Astrocyte of the hippocampus (primary cell): ENCODE results near the gene ZNF563.
A peak's percentile ranks its signal among the peaks of the same experiment; 100 is the strongest.

Experiments
- DNase-seq: peaks from one replicate; pipeline ENCODE4 v3.0.0; 2011; ENCODE audit warnings: low read depth, low spot score

The ZNF563 gene

DNA sequence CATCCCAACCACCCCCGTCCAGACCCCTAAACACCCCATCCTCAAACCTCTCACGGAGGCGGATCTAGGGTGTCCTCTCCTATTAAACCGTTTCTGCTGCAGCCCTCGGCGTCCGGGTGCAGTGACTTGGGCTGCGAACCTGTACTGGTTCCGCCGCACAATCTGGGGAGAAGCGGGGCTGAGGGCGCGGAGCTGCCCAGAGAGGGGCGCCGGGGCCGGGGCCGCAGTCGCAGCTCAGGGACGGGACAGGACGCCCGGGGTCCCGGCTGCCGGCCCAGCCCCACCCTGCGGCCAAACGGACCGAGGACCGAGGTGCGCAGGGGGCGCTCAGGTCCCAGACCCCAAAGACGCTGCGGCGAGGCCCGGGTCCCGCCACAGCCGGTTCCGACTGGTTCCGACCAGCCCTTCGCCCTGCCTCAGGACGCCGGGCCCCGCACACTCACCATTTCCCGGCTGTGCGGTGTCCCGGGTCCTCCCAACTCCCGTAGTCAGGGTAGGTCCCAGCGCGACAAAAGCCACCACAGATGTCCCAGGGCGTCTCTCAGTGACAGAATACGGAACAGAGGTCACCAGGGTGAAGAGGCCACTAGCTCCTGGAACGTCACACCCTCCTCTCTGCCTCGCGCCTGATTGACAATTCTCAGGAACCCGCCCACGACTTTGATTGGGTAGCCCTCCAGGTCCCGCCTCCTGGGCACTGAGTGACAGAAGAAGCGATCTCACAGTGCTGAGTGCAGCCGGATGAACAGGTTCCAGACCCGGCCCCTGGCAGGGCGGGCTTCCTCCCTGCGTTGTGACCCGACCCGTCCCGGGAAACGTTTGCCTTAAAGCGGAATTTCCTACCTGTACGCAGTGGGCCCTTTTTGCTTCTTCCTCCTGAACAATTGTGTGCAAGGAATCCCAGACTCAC lies 38.9 kb downstream of the ZNF563 start, which contains the start of gene ZNF44:
Gene ZNF44, minus strand, starts transcription at position 635 of the 910 bp plus-strand sequence. Its CDS starts 189 bp downstream, at position 446.
- peak; percentile 97 for DNase-seq

DNA sequence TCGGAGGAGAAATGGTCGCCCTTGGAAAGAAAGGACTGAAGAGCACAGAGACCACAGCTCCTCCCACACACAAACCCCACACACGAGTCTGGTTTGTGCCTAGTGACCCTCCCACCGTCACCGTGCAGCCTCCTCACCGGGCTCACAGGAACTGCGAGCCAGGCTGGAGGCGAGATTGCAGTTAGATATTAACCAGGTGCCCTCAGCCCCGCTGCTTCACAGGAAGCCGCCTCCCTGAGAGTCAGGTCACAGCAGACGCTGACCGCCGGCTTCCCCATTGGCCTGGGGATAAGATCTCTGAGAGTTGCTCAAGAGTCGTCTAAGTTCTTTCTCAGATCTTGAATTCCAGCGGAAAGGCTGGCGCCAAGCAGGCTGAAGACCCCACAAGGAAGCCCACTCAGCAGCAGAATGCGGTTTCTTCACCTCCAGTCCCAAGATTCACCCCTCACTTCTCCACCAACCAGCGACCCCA lies 39.6 kb downstream of the ZNF563 start:
- DNase-seq, result peak; percentile 78

DNA sequence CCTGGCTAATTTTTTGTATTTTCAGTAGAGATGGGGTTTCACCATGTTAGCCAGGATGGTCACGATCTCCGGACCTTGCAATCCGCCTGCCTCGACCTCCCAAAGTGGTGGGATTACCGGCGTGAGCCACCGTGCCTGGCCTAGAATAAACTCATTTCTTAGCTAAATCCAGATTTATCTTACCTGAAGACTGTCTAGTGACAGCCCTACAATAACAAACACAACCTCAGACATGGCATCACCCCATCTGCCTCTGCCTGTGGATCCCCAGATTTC lies 43.7 kb downstream of the ZNF563 start:
- DNase-seq, result no peak

DNA sequence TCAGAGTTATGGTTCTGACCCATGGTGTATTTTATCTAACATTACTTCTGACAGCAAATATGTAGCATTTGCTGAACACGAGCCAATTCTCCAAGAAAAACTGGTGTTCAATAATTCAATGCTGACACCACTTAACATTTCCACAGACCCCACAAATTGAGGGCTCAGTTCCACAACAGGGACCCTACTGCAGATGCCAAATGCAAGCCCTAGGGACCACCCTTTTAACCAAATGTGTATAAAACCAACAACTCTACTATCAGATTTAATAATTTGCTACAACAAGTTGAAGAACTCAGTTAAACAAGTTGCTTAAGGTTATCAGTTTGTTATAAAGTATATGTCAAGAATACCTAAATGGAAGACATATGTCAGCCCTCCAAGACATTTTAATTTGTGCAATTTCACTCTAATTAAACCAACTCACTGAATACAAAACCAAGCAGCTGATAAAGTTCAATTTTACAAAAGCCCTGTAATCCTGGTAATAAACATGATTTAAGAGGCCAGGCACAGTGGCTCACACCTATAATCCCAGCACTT lies 45.4 kb downstream of the ZNF563 start:
- DNase-seq, result no peak

DNA sequence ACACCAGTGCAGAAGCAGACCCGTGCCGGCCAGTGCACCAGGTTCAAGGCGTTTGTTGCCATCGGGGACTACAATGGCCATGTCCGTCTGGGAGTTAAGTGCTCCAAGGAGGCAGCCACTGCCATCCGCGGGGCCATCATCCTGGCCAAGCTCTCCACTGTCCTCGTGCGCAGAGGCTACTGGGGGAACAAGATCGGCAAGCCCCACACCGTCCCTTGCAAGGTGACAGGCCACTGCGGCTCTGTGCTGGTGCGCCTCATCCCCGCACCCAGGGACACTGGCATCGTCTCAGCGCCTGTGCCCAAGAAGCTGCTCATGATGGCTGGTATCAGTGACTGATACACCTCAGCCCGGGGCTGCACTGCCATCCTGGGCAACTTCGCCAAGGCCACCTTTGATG lies 48.8 kb downstream of the ZNF563 start:
- DNase-seq, result no peak

DNA sequence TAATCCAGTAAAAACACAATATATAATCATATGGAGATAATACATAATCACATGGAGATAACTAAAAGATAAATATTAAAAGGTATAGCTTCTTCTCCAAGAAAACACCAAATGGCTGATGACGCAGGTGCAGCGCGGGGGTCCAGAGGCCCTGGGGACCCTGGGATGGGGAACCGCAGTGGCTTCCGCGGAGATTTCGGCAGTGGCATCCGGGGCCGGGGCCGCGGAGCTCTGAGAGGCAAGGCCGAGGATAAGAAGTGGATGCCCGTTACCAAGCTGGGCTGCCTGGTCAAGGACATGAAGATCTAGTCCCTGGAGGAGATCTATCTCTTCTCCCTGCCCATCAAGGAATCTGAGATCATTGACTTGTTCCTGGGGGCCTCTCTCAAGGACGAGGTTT lies 49.2 kb downstream of the ZNF563 start:
- no peak for DNase-seq

DNA sequence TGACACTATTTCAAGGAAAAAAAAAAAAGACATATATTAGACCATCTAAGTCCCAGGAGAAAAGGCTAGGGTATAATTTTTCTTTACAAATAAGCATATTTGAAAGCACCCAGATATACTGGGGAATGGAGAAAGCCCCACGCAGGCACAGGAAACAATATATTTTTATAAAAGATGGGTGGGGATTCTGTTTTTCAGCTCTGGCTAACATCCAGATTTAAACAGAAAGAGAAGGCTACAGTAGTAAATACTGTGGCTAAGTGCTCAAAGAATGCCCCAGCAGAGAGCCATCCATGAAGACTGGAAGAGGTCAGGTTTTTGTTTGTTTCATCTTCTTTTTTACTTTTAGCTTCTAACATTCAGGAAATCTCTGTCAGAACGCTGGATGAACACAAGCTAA lies 54.7 kb downstream of the ZNF563 start:
- DNase-seq, result no peak

DNA sequence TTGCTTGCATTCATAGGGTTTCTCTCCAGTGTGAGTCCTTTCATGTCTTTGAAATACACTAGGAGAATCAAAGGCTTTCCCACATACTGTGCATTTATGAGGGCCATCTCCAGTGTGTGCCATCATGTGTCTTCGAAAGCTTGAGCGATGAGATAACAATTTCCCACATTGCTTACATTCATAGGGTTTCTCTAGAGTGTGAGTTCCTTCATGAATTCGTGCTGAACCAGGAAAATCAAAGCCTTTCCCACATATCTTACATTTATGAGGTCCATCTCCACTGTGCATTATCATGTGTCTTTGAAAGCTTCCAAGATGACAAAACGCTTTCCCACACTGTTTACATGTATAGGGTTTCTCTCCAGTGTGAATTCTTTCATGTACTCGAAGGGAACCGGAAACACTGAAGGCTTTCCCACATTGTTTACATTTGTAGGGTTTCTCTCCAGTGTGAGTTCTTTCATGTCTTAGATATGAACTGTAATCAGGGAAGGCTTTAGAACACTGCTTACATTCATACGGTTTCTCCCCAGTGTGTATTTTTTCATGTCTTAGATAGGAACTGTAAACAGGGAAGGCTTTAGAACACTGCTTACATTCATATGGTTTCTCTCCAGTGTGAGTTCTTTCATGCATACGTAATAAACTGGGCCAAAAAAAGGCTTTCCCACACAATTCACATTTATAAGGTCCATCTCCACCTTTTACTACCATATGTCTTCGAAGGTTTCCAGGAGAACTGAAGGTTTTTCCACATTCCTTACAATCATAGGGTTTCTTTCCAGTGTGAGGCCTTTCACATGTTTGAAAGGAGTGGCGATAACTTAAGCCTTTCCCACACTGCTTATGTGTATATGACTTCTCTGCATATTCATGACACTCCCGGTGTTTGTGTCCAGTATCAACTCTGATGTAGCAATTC lies 60.2 kb downstream of the ZNF563 start:
- no peak for DNase-seq

DNA sequence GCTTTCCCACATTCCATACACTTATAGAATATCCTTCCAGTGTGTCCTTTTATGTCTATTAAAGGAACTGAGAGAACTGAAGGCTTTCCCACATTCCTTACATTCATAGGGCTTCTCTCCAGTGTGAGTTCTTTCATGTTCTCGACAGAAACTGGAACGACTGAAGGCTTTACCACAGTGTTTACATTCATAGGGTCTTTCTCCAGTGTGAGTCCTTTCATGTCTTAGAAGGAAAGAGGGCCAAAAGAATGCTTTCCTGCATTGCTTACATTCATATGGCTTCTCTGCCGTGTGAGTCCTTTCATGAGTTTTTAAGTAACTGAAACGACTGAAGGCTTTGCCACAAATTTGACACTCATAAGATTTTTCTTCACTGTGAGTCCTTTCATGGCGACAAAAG lies 61.0 kb downstream of the ZNF563 start:
- DNase-seq, result no peak

DNA sequence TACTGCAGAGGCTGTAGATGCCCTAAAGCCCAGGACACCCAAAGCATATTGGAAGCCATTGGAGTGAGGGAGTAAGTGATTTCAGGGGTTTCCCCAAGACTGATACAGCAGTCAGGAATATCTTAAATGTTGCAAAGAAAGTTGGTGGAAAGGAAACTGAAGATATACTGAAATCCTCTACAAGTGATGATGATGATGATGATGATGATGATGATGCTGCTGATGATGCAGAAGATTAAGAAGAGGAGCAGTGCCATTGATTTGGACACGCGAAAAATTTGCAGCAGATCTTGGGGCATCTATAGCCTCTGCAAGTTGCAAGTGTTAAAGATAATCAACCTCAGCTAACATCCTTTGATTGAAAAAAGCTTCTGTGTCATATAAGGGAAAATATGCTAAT lies 62.6 kb downstream of the ZNF563 start:
- no peak for DNase-seq
